Smooth muscle cell of bladder (primary cell): ENCODE data around the gene CXCL14. TPM values are rescaled to one million over a fixed set of nuclear protein-coding genes. Genes with fewer than 3 reads are reported as not detected.

ENCODE experiments used
- total RNA-seq: library from RNA; depleted of rRNA; stranded (reverse); fragments of >200 nt; gene quantifications from 2 replicates; pipeline ENCODE4 v1.2.3, GENCODE V29; 2014

The CXCL14 gene
- 0.14 and 0.37 TPM in 2 replicates for total RNA-seq

GRCh38 chr5:135578685-135579341, at the start of gene CXCL14:
CXCL14 (minus strand) TSS chr5:135578991; CDS start chr5:135578778, 213 bp downstream.

GRCh38 chr5:135535820-135536801, 42.7 kb downstream of the CXCL14 start, which contains the start of gene NEUROG1:
NEUROG1 (minus strand) TSS chr5:135535964; CDS start chr5:135535690, 274 bp downstream.

Other genes starting within 250 kb of the CXCL14 start
- 118 and 162 TPM in 2 replicates for gene MACROH2A1, start 179.8 kb downstream of the CXCL14 start, total RNA-seq
- gene DCANP1, start 131.6 kb downstream of the CXCL14 start, total RNA-seq: not detected in 2 replicates
- gene TIFAB, start 126.6 kb downstream of the CXCL14 start, total RNA-seq: not detected in 2 replicates
- gene NEUROG1, start 43.0 kb downstream of the CXCL14 start, total RNA-seq: not detected in 2 replicates